NOMO-1 treated with DMSO at 0.1 percent for 48 hours (cell line): ENCODE results near the gene PRR14.
"Not testable (repeated sequence)": the region's sequence is repeated elsewhere in the genome, so short reads cannot be mapped to it uniquely, and the experiment has no call there.

Experiments
- DNase-seq: peaks from one replicate; lab custom pipeline; 2025; ENCODE audit not compliant: unreplicated experiment; lab: John Stamatoyannopoulos, UW

Gene PRR14

DNA sequence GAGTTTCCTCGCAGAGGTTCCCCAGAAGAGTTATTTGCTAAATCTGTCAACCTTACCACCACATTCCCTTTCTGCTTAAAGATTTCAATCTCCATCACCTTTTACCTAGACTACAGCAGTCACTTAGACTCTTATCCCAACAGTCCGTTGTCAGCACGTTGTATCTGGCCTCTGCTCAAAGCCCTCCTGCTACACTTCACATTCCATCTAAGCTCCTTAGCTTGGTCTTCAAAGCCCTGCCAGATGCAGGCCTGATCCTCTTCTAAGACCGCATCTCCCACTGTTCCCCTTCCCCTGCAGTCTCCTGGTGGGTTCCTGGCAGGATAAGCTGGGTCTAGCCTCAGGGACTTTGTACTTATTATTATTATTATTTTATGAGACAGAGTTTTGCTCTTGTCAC, 37.9 kb downstream of the PRR14 start:
- DNase-seq, result no peak

DNA sequence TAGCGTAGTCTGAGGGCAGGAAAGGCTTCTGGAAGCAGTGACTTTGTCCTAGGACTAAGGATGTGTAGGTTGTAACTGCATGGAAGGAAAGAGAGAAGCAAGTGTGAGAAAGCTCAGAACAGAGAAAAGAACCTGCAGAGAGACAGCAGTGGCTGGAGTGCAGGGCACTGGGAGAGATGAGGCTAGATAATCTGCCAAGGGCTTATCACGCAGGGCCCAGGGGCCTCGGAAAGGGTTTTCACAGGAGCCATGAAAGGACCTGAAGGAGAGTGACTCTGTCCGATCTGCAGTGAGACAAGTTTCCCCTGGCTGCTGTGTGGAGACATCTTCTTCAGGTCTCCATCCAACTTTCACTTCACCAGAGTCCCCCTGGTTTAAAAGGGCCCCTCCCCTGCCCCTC, 41.1 kb downstream of the PRR14 start:
- DNase-seq, result no peak

DNA sequence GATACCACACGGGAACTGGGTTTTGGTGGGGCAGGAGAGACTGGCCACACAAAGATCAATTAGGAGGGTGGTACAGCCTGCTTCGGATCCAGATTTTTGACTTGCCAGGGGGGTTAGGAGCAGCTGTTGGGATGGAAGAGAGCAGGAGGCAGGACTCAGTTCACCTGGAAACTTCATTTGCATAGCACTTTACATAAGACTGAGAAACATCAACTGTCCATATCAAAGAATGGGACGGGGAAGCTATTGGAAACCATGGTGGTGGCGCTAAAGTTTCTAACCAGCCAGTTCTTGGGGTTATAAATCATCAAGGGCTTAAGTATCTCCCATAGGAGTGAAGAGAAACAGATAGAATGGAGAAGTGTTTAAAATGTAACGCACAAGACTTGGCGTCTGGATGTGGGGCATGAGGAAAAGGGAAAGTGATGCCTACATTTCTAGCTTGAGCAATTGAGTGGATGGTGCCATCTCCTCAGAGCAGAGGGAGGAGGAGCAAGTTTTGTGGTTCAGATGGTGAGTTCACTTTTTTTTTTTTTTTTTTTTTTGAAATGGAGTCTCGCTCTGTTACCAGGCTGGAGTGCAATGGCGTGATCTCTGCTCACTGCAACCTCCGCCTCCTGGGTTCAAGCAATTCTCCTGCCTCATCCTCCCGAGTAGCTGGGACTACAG, 41.8 kb downstream of the PRR14 start:
- peak; percentile 66 for DNase-seq

DNA sequence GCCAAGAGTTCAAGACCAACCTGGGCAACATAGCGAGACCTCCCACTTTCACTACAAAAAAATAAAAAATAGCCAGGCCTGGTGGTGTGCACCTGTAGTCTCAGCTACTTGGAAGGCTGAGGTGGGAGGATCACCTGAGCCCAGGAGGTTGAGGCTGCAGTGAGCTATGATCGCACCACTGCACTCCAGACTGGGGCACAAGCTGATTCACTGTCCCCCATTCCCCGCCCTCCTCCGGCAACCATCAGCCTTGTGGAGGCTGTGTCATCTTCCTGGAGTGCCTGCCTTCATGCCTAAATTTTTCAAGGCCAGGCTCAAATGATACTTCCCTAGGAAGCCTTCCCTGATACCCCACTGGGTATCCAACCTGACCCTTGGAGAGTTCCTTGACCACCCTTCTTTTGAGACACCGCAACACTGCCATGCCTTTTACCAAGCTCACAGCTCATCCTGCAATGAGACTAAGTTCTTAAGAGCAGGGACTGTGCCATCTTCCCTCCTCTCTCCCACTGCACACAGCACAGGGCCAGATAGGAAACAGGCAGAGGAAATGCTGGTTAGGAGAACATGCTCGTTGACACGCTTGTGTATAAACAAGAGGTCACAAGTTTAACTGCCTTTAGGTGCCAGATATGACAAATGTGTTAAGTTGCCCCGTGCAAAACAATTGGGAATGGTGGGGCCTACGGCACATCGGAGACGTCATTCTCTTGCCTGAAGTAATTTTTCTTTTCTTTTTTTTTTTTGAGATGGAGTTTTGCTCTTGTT, 44.4 kb downstream of the PRR14 start:
- DNase-seq, result no peak

DNA sequence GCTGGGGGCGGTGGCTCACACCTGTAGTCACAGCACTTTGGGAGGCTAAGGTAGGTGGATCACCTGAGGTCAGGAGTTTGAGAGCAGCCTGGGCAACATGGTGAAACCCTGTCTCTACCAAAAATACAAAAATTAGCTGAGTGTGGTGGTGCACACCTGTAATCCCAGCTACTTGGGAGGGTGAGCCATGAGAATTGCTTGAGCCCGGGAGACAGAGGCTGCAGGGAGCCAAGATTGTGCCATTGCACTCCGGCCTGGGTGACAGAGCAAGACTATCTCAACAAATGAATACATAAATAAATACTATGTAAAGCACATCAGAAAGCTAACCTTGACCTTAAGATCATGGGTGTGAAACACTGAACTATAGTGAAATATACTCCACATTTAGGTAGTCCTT, 45.9 kb downstream of the PRR14 start:
- not testable (repeated sequence) for DNase-seq

DNA sequence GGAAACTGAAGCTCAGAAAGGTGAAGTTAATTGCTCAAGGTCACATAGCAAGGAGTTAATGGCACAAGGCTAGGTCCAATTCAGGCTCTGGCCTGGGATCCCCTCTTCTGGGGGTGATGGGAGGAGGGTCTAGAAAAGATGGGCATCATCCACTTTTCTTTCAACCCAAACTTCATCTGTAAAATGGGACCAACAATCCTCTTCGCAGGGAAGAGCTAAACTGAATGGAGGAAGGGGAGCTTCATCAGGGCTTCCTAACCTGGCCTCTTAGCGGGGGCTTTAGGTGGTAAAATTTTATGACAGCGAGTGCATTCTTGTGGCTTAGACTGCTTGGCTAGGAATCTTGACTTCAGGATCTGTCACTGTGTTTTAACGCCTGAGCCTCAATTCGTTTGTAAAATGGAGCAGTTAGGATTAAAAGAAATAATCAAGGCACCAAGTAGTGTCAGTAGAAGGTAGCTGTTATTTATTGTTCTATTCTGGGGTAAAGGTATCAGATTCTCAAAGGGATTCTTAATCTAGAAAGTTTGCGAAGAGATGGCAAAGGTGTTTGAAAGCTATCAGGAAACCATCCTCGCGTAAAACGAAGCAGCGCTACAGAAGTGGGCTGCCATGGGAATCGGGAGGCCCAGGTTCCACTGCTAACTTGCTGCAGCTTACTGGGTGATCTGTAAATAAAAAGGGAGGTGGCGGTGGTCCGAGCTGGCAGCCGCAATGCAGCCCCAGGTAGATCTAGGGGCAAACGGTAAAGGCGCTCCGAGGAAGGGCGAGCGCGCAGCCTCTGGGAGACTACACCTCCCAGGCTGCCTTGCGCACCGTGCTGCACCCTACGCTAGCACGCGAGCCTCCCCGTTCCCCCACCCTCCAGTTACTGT, 46.7 kb downstream of the PRR14 start:
- peak; percentile 97 for DNase-seq

DNA sequence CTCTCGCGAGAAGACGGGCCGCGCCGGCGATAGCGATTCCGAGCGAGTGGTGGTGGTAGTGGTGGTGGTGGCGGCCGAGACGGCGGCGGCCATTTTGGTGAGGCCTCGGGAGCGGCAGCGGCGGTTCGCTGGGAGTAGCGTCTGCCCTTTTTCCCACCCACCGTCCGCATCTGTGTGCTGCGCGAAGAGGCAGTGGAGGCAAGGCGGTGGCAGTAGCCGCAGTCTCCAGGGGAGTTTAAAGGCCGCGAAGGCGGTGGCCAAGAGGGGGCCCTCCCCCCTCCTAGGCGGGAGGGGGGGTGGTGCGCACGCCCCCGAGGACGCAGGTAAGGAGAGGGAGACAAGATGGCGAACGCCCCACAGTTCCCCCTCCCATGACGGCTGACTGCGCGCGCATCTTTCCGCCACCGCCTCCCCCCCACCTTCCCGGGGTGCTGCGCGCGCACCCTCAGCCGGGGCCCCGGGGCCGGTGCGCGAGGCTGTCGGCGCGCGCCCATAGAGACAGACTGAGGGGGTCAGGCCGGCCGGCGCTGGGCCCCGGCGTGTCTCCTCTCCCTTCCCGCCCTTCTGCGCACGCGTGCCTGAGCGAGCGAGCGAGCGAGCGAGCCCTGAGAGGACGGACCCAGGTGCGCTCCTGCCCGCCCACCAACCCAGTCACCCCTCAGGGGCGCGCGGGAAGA, 47.5 kb downstream of the PRR14 start:
- DNase-seq, result peak; percentile 73

DNA sequence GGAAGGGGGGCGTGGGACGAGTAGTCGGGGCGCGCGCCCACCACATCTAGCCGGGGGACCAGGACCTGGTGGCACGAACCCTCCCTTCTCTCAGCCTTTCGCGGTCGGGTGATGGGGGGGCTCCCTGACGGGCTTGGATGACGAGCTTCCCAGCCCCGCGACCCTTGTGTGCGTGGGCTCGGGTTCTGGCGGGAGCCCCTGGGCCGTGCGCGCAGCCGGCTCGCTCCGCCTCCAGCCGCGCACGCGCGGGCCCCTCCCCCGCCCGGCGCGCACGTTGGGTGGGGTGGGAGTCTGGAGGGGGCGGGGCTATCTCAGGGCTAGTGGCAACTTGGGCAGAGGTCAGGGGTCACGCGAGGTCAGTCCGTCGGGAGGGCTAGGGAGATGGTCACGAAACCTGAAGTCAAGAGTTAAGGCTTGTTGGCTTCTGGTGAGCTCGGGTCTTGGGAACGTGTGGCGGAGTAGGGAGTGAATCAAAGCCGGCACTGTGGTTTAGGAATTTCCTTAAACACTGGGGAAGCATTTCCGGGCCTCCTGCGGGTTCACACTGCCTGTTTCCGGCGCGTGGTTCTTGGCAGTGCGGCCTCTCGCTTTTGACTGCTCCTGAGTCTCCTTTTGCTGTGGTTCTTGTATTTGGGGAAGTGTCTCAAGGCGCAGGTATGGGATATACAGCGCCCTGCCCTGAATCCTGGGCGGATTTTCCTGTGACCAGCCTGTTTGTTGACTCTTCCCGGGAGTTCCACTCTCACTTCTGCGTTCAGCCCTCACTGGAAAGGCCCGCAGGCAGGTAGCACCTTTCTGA, 48.3 kb downstream of the PRR14 start, which contains the start of gene SRCAP:
SRCAP (plus strand) TSS at position 356 of the 799 bp plus-strand sequence. CDS start 1,654 bp downstream, outside the sequence.
- peak; percentile 83 for DNase-seq

DNA sequence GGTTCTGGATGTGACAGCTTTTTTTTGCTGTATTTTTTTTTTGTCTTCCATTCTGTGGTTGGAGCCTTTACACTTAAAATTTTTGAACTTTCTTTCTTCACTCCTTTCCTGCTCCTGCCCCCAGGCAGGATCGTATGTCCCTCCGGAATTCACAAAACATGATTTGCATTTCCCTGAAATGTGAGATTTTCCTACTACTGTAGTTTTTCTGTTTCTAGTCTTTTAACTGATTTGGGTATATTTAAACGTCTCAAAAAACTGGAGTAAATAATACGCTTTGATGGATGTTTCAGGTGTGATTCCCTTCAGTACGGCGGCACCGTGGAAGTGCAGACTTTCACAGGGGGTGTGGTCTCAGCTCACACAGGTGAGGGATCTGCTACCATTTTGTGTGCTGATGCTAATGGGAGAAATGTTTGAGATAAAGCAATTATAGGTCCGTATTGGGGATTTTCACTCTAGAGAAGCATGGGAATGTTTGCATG, 48.9 kb downstream of the PRR14 start:
- no peak for DNase-seq

DNA sequence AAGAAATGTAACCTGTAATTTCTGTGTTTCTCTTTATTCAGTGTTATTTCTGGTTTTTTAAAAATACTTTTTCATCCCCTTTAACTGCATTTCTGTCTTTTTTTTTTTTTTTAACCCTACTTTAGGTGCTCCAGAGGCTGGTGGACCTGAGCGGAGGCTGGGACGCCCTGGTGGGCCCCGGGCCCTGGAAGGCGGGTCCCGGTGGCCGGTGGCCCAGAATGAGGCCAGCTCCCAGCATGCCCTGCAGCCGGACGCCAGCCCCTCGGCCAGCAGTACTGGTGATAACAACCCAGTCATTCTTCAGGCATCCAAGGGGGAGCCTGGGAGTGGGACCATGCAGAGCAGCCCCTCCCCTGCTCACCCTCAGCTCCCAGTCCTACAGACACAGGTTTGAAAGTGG, 49.7 kb downstream of the PRR14 start:
- DNase-seq, result no peak

DNA sequence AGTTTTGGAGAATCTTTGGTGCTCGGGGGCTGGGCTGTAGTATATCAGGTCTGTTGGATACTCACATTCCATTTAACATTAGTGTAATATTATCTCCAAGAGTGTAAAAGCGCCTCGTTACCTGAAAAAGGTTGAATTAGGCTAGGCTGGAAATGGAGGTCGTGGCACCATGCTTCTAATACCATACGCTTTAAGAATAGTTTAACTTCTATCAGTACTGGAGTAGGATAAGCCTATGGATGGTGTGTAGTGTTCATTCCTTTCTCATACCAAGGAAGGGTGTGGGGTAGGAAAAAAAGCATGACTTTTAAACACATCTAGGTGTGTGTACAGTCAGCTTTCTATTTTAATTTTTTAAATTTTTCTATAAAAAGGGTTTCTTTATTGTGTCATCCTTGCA, 50.2 kb downstream of the PRR14 start:
- DNase-seq, result no peak

DNA sequence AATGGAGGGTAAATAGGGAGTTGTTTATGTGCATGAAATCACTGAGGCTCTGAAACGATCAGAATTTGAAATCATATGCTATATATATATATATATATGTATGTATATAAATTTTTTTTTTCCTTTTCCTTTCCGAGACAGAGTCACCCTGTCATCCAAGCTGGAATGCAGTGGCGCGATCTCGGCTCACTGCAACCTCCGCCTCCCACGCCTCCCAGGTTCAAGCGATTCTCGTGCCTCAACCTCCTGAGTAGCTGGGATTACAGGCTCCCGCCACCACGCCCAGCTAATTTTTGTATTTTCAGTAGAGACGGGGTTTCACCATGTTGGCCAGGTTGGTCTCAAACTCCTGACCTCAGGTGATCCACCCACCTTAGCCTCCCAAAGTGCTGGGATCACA, 52.3 kb downstream of the PRR14 start:
- not testable (repeated sequence) for DNase-seq

DNA sequence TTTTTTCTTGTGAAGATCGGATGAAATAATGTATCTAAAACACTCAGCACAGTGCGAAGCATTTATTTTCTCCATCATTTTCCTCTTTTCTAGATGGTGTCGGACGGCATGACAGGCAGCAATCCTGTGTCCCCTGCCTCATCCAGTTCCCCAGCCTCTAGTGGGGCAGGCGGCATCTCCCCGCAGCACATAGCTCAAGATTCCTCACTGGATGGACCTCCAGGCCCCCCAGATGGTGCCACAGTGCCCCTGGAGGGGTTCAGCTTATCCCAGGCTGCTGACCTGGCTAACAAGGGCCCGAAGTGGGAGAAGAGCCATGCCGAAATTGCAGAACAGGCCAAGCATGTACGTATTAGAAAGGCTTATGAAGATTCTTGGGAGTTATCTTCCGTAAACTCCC, 53.2 kb downstream of the PRR14 start:
- DNase-seq, result no peak
